Activated T-helper 1 cell treated with Interleukin-2 at 50 U/mL for 16 hours (primary cell): Measurements from ENCODE around the gene MTX2.
"Not testable (repeated sequence)": the region's sequence is repeated elsewhere in the genome, so short reads cannot be mapped to it uniquely, and the experiment has no call there.

Experiments used
- DNase-seq: peaks from one replicate; pipeline ENCODE4 v3.0.0-alpha.2; 2020; ENCODE audit warnings: low read depth

Gene MTX2

DNA sequence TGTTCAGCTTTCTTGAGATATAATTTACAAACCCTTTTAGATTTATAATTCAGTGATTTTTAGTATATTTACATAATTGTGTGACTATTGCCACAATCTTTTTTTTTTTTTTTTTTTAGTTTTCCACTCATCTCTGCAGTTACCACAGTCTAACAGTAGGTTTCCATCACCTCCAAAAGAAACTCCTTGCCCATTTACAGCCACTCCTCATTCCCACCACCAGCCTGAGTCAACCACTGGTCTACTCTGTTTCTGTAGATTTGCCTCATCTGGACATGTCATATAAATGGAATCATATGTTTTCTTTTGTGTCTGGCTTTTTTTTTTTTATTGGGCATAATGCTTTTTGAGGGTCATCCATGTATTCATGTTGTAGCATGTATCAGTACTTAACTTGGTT, 16.1 kb downstream of the MTX2 start:
- no peak for DNase-seq

DNA sequence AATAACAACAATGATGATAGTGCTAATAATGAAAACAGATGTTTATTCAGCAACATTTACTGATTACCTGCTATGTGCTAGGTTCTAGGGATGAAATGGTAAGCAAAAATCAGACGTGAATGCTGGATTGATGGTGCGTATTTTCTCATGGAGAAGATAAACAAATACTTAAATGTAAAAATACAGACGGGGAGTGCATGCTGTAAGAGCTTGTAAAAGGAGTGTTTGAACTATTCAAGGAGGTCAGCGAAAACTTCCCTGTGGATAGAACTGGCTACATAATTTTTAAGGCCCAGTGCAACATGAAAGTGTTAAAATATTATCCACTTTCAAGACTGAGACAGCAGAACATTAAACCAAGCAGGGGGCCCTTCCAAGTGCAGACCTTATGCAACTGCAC, 22.1 kb downstream of the MTX2 start:
- DNase-seq, result no peak

DNA sequence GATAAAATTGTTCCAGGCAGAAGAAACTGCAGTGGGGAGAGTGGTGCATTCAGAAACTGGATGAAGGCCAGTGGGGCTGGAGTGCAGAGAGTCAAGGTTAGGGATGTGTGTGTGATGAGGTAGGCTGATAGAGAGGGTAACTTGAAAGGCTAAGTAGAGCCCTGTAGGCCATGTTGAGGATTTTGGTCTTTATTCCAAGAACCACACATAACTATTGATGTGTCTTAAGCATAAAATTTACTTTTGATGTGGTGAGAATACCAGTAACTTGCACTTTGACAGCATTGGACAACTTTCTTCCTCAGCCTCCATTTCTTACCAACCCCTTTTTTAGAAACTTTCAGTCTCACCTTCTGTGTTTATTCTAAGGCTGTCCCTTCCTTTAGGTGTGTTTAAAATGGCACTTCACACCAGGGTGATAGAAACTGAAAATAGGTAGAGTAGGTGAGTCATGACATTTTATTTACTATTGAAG, 22.6 kb downstream of the MTX2 start:
- DNase-seq, result no peak

DNA sequence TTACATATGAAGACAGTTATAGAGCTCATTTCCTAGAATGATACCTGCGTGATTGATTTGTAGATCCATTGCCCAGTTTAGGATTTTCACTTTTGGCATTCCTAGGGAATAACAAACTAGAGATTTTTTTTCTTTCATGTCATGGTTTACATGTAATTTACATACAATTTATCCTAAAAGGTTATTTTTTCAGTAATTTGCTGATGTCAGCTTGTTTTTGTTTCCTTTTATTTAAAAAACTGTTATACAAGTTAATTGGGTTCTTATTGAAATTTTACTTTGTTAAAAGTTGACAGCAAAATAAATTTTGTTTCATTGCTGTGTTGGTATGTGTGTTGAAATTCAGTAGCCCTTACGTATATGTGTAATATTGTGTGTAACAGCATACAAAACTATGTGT, 23.4 kb downstream of the MTX2 start:
- no peak for DNase-seq

DNA sequence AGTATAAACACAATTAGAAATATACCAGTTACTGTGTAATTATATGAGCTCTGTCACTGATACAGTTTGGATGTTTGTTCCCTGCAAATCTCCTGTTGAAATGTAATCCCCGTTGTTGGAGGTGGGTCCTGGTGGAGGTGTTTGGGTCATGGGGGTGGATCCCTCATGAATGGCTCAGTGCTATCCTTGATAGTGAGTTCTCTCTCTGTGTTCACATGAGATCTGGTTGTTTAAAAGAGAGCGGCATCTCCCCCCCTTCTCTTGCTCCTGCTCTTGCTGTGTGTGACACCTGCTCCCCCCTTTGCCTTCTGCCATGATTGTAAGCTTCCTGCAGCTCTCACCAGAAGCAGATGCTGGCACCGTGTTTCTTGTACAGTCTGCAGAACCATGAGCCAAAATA, 24.1 kb downstream of the MTX2 start:
- no peak for DNase-seq

DNA sequence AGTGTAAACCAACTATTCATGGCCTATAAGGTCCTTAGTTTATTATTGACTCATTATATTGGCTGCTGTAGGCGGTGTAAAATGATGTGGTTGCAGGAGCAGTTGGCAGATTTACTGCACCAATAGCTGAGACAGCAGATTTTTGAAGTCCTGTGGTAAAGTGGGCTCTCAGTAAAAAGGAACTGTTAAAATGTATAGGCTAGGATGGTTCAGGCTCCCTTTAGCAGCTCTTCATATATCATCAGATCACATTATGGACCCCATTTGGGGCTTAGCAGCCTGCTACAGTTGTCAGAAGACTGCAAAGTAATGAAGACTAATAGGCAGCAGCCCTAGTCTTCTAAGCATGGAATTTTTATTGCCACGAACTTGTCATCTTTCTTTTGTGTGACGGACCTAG, 27.8 kb downstream of the MTX2 start:
- DNase-seq, result no peak

DNA sequence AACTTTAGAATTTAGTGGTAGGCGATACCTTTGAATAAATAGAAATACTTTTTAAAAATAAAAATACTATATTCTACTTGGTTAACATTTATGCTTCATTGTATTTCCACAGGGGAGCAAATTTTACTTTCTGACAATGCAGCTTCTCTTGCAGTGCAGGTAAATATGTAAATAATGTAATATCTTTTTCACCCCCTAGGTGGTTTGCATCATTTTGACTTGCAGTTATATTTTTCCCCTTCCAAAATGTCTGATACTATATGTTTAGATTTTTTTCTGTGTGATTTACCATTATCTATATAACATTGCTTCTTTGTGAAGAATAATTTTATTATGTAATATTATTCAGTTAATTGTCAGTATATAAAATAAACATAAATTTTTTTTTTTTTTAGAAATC, 28.5 kb downstream of the MTX2 start:
- no peak for DNase-seq

DNA sequence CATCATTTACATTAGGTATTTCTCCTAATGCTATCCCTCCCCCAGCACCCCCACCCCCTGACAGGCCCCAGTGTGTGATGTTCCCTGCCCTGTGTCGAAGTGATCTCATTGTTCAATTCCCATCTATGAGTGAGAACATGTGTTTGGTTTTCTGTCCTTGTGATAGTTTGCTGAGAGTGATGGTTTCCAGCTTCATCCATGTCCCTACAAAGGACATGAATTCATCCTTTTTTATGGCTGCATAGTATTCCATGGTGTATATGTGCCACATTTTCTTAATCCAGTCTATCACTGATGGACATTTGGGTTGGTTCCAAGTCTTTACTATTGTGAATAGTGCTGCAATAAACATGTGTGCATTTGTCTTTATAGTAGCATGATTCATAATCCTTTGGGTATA, 36.8 kb downstream of the MTX2 start:
- DNase-seq, result not testable (repeated sequence)

DNA sequence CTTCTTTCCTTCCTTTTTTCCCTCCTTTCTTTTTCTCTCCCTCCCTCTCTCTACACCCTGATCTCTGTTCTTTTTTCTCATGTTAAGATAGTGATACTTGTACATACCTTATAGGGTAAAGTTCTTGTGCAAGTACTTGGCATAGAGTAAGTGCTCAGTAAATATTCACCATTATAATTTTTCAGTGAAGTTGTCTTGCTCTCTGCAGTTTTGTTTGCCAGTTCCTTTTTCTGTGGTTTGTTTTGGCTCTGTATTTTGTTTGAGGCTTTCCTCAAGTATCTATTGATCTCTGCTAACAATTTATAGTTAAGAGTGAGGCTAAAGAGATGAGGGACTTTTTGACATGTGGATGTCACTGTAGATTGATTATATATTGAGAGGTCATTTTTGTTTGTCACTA, 48.0 kb downstream of the MTX2 start:
- no peak for DNase-seq

DNA sequence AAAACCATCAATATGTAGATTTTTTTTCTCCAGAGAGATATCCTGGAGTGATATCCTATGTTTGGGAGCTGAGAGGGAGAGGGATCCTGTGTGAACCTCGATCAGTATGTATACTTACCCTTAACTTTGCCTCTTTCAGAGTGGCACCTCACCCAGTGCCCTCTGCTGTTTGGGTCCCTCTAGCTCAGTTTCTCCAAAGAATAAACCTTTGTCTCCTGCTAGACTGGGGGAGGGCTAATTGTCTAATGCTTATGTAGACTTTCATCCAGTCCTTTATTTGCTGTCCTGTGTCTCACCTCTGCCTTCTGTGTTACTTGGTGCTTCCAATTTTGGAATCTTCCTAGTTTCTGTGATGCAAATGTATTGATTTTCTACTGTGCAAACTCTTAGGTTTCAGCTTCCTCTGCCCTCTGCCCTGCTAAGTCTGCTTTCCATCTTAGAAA, 48.4 kb downstream of the MTX2 start:
- DNase-seq, result no peak

DNA sequence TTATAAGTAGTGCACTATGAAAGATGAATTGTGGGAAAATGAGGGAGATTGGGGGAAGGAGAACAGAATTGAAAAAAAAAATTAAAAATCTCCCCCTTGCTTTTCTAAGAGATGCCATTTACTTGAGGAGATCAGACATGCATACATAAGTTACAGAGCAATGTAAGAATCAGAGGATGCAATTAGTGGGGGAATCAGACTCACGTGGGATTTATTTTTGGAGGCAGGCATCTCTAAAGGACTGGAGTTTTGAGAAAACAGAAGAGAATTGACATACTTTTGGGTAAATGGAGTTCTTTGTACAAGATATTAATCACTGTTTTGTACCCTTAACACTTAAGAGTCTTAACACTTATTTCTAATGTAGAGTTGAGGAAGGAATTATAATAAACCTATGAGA, 52.7 kb downstream of the MTX2 start:
- DNase-seq, result no peak

DNA sequence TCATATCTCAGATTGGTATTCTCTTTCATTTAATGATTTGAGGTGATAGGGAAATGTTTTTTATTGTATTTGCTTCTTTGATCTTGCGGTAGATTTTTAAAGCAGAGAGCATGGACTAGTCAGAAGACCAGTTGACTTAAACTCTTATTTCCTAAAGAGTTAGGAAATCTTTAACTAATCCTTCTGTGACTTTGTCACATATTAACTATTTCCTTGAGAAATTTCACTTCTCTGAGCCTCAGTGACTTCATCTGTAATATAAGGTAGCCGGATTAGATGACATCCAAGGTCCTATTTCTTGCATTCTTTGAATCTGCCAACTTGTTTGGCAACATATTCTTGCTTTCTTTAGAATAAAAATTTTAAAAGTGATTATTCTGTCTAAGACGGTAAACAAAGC, 55.6 kb downstream of the MTX2 start:
- DNase-seq, result no peak

DNA sequence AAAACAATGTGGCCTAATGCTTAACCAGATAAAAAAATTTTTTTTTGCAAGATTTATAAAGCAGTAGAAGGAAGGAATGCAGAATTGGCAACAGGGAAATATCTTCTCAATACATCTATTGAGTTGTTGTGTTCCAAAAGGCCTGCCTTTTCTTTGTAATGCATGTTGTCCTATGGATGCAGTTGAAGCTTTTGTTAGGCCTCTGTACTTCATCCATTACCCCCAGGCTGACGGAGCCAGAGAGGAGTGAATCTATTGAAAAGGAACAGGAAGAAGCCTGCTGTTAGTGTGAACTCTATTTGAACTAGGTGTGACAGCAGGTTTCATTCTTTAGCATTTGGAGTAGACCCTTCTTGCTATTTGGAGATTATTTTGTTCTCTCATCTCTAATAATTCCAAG, 56.5 kb downstream of the MTX2 start:
- no peak for DNase-seq

DNA sequence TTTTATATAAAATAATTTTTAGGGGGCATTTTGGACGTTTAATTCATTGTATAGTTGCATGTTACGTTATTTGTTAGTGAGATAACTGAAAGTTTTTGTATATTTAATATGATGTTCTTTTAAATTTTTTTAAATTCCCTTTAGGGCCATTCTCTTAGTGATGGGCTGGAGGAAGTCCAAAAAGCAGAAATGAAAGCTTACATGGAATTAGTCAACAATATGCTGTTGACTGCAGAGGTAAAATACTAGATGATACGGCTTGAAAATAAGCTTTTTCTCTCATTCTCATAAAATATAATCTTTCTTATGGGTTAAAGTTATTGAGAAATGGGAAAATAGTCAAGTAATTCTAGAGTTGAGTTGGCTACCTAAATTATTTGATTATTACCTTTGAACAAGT, 58.9 kb downstream of the MTX2 start:
- no peak for DNase-seq

DNA sequence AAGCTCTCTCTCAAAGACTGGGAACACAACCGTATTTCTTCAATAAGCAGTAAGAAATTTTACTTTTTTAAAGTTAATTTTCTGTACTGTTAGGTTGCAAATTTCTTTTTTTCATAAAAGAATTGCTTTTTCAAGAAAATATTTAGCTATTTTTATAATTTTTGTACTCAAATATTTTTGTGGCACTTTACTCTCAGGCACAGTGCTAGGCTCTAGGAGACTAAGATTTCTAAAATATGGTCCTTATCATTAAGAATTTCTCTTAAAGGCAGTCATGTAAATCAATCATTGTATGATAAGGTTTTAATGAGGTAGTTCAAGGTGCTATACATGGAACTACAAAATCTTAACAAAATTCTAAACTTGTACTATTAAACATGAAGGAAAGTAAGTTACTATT, 61.4 kb downstream of the MTX2 start:
- DNase-seq, result no peak

DNA sequence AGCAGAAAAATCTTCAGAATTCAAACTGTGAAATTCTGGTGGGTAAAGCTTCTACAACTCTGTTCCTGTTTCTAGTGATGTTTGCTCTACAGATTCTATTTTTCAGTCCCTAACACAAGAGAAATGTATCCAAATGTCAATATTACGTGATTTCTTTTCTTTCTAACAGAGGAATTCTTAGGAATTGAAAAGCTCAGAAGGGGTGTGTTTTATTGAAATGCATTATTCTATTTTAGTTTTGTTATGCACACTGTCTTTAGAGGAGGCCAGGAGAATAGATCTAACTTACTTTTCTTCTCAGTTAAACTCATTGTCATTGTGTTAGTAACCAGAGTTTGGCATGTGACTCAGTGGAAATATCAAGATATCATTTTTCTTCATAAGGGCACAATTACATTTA, 62.4 kb downstream of the MTX2 start:
- DNase-seq, result no peak

DNA sequence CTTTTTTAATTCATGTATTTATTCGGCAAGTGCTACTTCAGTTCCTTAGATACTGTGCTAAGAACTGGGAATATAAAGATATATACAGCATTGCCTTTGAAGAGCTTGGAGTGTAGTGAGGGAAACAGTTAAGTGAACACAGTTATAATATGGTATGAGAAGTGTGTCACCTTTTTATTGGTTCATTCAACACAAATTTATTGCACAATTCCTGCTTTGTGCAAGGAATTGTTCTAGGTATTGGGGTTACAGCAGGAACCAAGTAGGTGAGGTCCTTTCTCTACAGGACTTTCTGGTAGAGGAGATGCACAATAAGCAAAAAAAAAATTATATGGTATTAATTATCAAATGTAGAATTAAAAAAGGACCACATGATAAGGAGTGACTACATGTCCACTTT, 65.5 kb downstream of the MTX2 start:
- no peak for DNase-seq

DNA sequence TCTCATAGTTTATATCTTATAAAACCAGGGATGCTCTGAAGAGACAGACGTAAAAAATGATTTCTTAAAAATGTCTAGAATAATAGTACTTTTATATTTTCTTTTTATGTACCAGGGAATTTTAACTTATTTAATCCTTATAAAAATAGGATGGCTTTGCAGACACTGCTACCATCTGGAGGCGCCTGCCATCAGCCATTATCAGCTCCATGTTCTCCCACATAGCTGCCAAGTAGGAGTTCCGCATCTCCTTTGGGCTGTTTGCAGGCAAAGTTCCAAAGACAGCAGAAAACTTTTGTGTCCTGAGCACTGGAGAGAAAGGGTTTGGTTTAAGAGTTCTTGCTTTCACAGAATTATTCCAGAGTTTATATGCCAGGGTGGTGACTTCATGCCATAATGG, 69.2 kb downstream of the MTX2 start:
- no peak for DNase-seq

DNA sequence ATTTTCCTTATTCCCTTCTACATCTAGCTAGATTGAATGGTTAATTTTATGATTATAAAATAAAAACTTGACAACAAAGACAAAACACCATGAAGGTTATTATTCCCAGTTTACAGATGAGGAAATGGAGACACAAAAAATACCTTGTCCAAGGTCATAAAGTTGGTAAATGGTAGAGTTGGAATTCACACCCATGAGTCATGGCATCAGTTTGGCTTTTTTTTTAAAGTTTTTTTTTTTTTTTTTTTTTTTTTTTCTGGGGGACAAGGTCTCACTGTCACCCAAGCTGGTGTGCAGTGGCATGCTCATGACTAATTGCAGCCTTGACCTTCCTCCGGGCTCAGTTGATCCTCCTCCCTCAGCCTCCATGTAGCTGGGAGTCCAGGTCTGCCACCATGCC, 70.0 kb downstream of the MTX2 start:
- no peak for DNase-seq

DNA sequence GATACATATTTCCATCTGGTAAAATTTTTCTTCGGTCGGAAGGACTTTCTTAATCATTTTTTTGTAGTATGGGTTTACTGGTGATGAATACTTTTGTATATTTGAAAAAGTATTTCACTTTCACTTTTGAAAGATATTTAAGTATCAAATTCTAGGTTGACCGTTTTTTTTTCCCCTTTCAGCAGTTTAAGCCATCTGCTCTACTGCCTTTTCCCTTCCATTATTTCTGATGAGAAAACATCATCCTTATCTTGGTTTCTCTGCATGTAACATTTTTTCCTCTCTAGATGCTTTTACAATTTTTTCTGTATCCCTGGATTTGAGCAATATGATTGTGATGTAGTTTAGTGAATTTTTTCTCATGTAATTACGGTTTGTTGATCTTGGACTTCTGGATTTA, 87.0 kb downstream of the MTX2 start:
- no peak for DNase-seq

DNA sequence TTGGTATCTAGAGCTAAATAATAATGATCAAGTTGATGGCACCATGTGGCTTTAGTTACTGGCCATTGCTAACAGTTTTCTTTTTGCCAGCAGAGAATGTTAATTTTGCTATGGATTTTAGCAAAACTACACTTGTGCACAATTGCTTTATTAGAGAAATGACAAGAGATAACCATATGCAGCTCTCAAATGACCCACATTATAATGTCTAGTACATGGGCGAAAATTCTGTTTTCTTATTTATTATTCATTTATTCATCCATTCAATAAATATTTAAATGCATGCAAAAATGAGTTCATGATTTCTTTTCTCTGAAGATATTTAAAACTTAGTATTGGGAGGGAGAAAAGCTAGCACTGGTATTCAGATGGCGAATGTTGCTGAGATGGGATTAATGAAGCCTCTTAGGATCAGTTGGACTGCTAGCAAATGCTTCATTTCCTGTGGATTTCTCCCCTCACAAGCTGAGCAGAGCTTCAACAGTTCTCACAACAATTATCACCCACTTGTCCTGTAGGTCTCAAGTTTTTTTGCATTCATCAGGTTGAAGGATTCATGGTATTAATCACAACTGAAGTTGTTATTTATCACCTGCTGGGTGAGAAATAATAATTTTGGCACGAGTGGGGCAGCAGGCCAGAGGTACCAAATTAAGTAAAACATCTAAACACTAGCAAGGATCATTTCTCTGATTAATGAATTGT, 95.2 kb downstream of the MTX2 start:
- no peak for DNase-seq

DNA sequence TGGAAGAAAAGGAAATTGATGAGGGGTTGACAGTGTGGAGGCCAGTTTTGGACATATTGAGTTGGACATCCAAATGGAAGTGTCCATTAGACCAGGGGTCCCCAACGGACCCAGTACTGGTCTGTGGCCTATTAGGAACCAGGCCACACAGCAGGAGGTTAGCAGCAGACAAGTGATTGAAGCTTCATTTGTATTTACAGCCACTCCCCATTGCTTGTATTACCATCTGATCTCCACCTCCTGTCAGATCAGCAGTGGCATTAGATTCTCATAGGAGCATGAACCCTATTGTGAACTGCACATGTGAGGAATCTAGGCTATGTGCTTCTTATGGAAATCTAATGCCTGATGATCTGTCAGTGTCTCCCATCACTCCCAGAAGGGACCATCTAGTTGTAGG, 99.1 kb downstream of the MTX2 start:
- DNase-seq, result no peak

DNA sequence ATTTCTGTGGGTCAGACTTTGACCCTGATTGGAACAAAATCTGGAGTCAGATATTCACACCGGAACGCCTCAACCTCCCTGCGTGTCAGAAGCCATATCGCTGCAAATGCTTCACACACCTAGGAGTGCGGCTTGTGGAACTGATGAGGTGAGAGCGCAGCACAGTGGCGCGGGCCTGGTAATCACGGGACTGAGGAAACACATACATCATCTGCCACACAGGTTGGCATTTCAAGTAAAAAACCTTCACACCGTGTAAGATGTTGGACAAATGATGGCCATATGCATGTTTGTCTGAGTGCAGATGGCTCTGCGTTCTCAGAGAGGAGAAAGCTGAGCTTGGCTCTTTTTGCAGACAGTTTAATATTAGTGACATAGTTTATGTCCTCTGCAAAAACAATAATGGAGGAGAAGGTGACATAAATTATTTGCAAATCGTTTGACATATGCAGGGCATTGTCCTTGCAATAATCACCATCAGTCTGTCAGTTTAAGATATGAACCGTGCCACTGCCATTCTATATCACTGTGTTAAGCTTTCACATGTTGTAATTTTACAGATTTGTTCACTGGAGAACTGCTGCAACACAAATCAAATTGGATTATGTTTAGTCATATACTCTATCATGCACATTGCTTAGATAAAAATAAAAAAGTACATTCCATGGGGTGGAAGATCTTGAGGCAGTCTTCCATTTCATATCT, 101.4 kb downstream of the MTX2 start:
- no peak for DNase-seq

DNA sequence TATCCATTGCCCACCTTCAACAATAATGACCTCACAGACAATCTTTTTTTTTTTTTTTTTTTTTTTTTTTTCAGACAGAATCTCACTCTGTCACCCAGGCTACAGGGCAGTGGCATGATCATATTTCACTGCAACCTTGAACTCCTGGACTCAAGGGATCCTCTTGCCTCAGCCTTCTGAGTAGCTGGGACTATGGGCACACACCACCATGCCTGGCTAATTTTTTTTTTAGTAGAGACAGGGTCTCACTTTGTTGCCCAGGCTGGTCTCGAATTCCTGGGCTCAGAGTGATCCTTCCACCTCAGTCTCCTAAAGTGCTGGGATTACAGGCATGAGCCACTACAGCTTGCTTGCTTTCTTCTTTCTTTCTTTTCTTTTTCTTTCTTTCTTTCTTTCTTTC, 103.9 kb downstream of the MTX2 start:
- not testable (repeated sequence) for DNase-seq
